OCI-LY3 (cell line): ENCODE data around the gene ADARB2.

Source experiments
- CTCF ChIP-seq: fragments of 200-600, 300-600 bp; sonication (generic); IDR thresholded peaks from 2 replicates; pipeline ENCODE4 v1.5.1; 2014; ENCODE audit warnings: antibody characterized with exemption, low read length, low read depth
- EZH2phosphoT487 ChIP-seq: fragments of 200-600 bp; shearing (Covaris generic); IDR thresholded peaks from 2 replicates; pipeline ENCODE4 v1.6.1; 2018; ENCODE audit warnings: antibody characterized with exemption, mixed run types, low read depth

GRCh38 chr10:1199897-1200721, 537.2 kb downstream of the ADARB2 start:
- TF ChIP-seq CTCF (no peak), EZH2phosphoT487 (no peak)
